ENCODE results near the gene ABI3.
"Not testable (repeated sequence)": the region's sequence is repeated elsewhere in the genome, so short reads cannot be mapped to it uniquely, and the experiment has no call there.

The ABI3 gene

GRCh38 chr17:49210158-49211029 is at the start of gene ABI3, which contains the start of gene GNGT2:
Gene ABI3, plus strand, starts transcription at chr17:49210707. Its CDS starts 18 bp downstream, at chr17:49210725.
Gene GNGT2, minus strand, starts transcription at chr17:49210574. Its CDS starts 3,152 bp downstream, at chr17:49207422.
- peak; percentile 26 for DNase-seq

GRCh38 chr17:49162866-49163265 is 47.6 kb upstream of the ABI3 start:
- no peak for DNase-seq

- DNase-seq = no peak
These were observed 45.4 kb upstream of the ABI3 start for GRCh38 chr17:49165143-49165542.

- DNase-seq = no peak
These were observed 41.8 kb upstream of the ABI3 start for GRCh38 chr17:49168706-49169105.

- DNase-seq = no peak
These were observed 40.3 kb upstream of the ABI3 start for GRCh38 chr17:49170216-49170615.

- not testable (repeated sequence) for DNase-seq
These were observed 39.8 kb upstream of the ABI3 start for GRCh38 chr17:49170711-49171110.

GRCh38 chr17:49175978-49176377 is 34.5 kb upstream of the ABI3 start:
- DNase-seq = not testable (repeated sequence)

GRCh38 chr17:49180303-49180702 is 30.2 kb upstream of the ABI3 start:
- peak; percentile 68 for DNase-seq

GRCh38 chr17:49180998-49181635 is 29.4 kb upstream of the ABI3 start:
- no peak for DNase-seq

GRCh38 chr17:49183341-49183740 is 27.2 kb upstream of the ABI3 start:
- no peak for DNase-seq

- no peak for DNase-seq
These were observed 26.7 kb upstream of the ABI3 start for GRCh38 chr17:49183801-49184200.

- not testable (repeated sequence) for DNase-seq
These were observed 26.0 kb upstream of the ABI3 start for GRCh38 chr17:49184522-49184921.

- DNase-seq = not testable (repeated sequence)
These were observed 25.1 kb upstream of the ABI3 start for GRCh38 chr17:49185381-49185780.

- DNase-seq = no peak
These were observed 23.2 kb upstream of the ABI3 start for GRCh38 chr17:49187301-49187700.

- DNase-seq = peak; percentile 5
These were observed 19.6 kb upstream of the ABI3 start for GRCh38 chr17:49190932-49191331.

- DNase-seq = no peak
These were observed 19.0 kb upstream of the ABI3 start for GRCh38 chr17:49191409-49191916.

GRCh38 chr17:49191917-49192741 is 18.4 kb upstream of the ABI3 start:
- peak; percentile 99 for DNase-seq

GRCh38 chr17:49193513-49194296 is 16.8 kb upstream of the ABI3 start:
- peak; percentile 88 for DNase-seq

GRCh38 chr17:49194297-49194607 is 16.3 kb upstream of the ABI3 start:
- DNase-seq = no peak

- no peak for DNase-seq
These were observed 14.8 kb upstream of the ABI3 start for GRCh38 chr17:49195751-49196150.

GRCh38 chr17:49196520-49196919 is 14.0 kb upstream of the ABI3 start:
- no peak for DNase-seq

GRCh38 chr17:49197346-49197998 is 13.0 kb upstream of the ABI3 start:
- no peak for DNase-seq
